Transverse colon (tissue), 4 donors: ENCODE measurements around the gene LRRC8A. TPM values are rescaled to one million over a fixed set of nuclear protein-coding genes. Genes with fewer than 3 reads are reported as not detected.
A peak's percentile ranks its signal among the peaks of the same experiment; 100 is the strongest.

Experiments
- DNase-seq: peaks from one replicate; pipeline ENCODE4 v3.0.0-alpha.2; 2019
- H3K27ac ChIP-seq, 4 donors: fragments of 200-600 bp; sonication (generic); 2 replicates each; pipeline ENCODE4 v1.5.1; 2016 to 2018; ENCODE audit warnings: inconsistent platforms in 4 of 4
- H3K27me3 ChIP-seq: fragments of 200-600 bp; sonication (generic); 2 replicates; pipeline ENCODE4 v1.5.1; 2017; ENCODE audit warnings: inconsistent platforms
- H3K36me3 ChIP-seq, 4 donors: fragments of 200-600 bp; sonication (generic); 2 replicates each; pipeline ENCODE4 v1.5.1; 2017 to 2019; ENCODE audit warnings: inconsistent platforms in 4 of 4
- H3K4me1 ChIP-seq, 4 donors: fragments of 200-600 bp; sonication (generic); 2 replicates each; pipeline ENCODE4 v1.5.1; 2017 to 2020; ENCODE audit warnings: inconsistent platforms in 4 of 4
- H3K4me3 ChIP-seq, 4 donors: fragments of 200-600 bp; sonication (generic); 1 replicate in 1 of 4; 2 replicates in 3 of 4; pipeline versions ENCODE4 v1.5.1 to v1.6.1; 2017 to 2019; ENCODE audit warnings: inconsistent platforms in 4 of 4
- H3K9me3 ChIP-seq, 2 donors: fragments of 200-600 bp; sonication (generic); 2 replicates each; pipeline ENCODE4 v1.5.1; 2017 to 2019; ENCODE audit warnings: inconsistent platforms in 2 of 2
- EP300 ChIP-seq: sonication (generic); formaldehyde crosslinking; IDR thresholded peaks from one replicate; pipeline ENCODE4 v1.6.1; 2017; ENCODE audit warnings: antibody characterized with exemption, low read depth
- POLR2A ChIP-seq: fragments of 450-650 bp; IDR thresholded peaks from one replicate; pipeline ENCODE4 v1.6.1; 2016; ENCODE audit warnings: antibody characterized with exemption, mild to moderate bottlenecking, moderate library complexity
- POLR2AphosphoS5 ChIP-seq, 3 donors: sonication (generic); formaldehyde crosslinking; IDR thresholded peaks; one replicate each; pipeline ENCODE4 v1.6.1; 2016; ENCODE audit warnings: antibody characterized with exemption in 3 of 3
- WGBS, 2 donors: methylation state at CpG; one replicate each; pipeline ENCODE4 v1.1.5; 2018; ENCODE audit warnings: low coverage in 1 of 2; 5-methylcytosine and 5-hydroxymethylcytosine counted together
- in situ Hi-C, 4 donors: fragments of 200-750 bp; cut with MboI; loops; one replicate each; pipeline versions ENCODE4 v1.15.0 to v1.15.1; 2017; ENCODE audit warnings: low sequenced_read_pairs in 3 of 4, low pct_ligation_motif_present in 1 of 4, low pct_unique_long_range_greater_than_20kb in 1 of 4
- intact Hi-C: fragments of 100-400 bp; cut with DNase I; formaldehyde crosslinking; loops from one replicate; pipeline ENCODE4 v1.15.1; 2023; ENCODE audit warnings: low total_unique reads
- total RNA-seq, 4 donors: library from RNA; depleted of rRNA; stranded (reverse); fragments of >200 nt; gene quantifications; one replicate each; pipeline ENCODE4 v1.1.0, GENCODE V29; 2016
- TF ChIP-seq, protein P1 (sequence below), 5 experiments: fragments of 200-600 bp in 3 of 5; fragments of 450-650 bp in 2 of 5; sonication (generic) in 3 of 5; IDR thresholded peaks; 1 replicate in 2 of 5; 2 replicates in 3 of 5; pipeline ENCODE4 v1.5.1; 2016 to 2017; ENCODE audit warnings: antibody characterized with exemption in 5 of 5, inconsistent platforms in 3 of 5, mild to moderate bottlenecking in 2 of 5, moderate library complexity in 1 of 5

Gene LRRC8A
- total RNA-seq, 4 donors from 2014 or later = 29.4 to 116 (median 35.5) TPM

DNA sequence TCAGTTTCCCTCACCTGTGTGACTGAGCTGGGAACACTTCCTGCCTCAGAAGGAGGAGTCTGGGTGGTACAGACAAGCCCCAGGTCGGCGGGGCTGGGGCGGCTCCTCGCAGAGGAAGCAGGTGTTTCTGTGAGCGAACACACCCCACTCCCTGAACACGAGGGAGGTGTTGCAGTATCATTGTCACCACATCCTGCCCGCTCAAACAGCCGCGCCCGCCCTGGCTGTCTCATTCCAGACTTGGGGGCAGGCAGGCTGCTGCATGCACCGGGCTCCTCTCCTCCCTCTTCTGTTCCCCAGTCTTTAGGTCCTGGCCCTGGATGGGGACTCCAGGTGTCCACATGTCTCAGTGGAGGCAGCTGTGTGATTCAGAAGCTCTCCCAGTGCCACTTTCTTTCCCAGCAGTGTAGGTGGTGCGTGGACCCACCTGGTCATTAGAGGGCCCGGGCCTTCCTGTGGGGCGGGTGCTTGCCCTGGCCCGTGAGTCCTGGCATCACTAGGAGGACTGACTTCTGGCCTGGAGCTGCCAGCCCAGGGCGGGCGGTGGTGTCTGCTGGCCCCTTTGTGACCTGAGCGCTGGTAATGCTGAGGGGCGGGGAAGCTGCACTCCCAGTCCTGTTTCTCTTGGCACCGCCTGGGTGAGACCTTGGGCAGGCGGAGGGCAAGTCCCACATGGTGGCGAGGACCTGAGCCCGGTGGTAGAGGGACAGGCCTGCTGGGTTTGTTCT is 20.6 kb downstream of the LRRC8A start:
- Histone ChIP-seq H3K4me3 (no peak overlapping the region), H3K27ac (peak overlapping the region; percentile 65 to 83 (median 73)), H3K36me3 (peaks cover 0 to 4% (median 0%) of the 10 kb centered on the region in 4 donors), H3K27me3 (no peaks in the 10 kb centered on the region), H3K4me1 (peaks cover 21 to 41% (median 22%) of the 10 kb centered on the region in 4 donors), H3K9me3 (no peaks in the 10 kb centered on the region)
- DNase-seq = peak; percentile 86
- WGBS, 2 donors = 43 to 47% methylated on average over 4 to 21 of the region's 23 CpGs
- TF ChIP-seq, protein P1, sequence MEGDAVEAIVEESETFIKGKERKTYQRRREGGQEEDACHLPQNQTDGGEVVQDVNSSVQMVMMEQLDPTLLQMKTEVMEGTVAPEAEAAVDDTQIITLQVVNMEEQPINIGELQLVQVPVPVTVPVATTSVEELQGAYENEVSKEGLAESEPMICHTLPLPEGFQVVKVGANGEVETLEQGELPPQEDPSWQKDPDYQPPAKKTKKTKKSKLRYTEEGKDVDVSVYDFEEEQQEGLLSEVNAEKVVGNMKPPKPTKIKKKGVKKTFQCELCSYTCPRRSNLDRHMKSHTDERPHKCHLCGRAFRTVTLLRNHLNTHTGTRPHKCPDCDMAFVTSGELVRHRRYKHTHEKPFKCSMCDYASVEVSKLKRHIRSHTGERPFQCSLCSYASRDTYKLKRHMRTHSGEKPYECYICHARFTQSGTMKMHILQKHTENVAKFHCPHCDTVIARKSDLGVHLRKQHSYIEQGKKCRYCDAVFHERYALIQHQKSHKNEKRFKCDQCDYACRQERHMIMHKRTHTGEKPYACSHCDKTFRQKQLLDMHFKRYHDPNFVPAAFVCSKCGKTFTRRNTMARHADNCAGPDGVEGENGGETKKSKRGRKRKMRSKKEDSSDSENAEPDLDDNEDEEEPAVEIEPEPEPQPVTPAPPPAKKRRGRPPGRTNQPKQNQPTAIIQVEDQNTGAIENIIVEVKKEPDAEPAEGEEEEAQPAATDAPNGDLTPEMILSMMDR (IDR thresholded peaks at IDR 0.05) = no peak
- TF ChIP-seq POLR2AphosphoS5 (IDR thresholded peaks at IDR 0.05) = peak; percentile 42 to 80 (median 71)
- TF ChIP-seq POLR2A = peak; percentile 78
- TF ChIP-seq EP300 = no peak
- in situ Hi-C loops (no loop called here), intact Hi-C loops (no loop called here)

- peak overlapping the region; percentile 65 to 83 (median 73) for H3K27ac ChIP-seq
- in situ Hi-C loops = no loop called here
- no peak overlapping the region for H3K4me3 ChIP-seq
- no peaks in the 10 kb centered on the region for H3K27me3 ChIP-seq
- peaks cover 21 to 41% (median 22%) of the 10 kb centered on the region in 4 donors for H3K4me1 ChIP-seq
- no peak for TF ChIP-seq EP300
- TF ChIP-seq, protein P1 (IDR thresholded peaks at IDR 0.05) = no peak
- TF ChIP-seq POLR2A = no peak
- TF ChIP-seq POLR2AphosphoS5 (IDR thresholded peaks at IDR 0.05) = no peak
- intact Hi-C loops = no loop called here
- H3K9me3 ChIP-seq = no peaks in the 10 kb centered on the region
- H3K36me3 ChIP-seq = peaks cover 0 to 9% (median 1%) of the 10 kb centered on the region in 4 donors
- DNase-seq = no peak
- WGBS, 2 donors = 80 to 100% methylated on average over 1 to 2 of the region's 2 CpGs
Measured at GRCh38 chr9:128903079-128903461, 21.1 kb downstream of the LRRC8A start.

GRCh38 chr9:128903871-128904620 is 22.1 kb downstream of the LRRC8A start:
- 90 to 92% methylated on average over 7 to 10 of the region's 10 CpGs for WGBS, 2 donors
- in situ Hi-C loops (no loop called here), intact Hi-C loops (no loop called here)
- peak overlapping the region in 1 of 4 donors; percentile 83 for H3K27ac ChIP-seq
- TF ChIP-seq, protein P1 (IDR thresholded peaks at IDR 0.05) = no peak
- TF ChIP-seq POLR2AphosphoS5 (IDR thresholded peaks at IDR 0.05) = no peak
- no peak for TF ChIP-seq EP300
- no peak for TF ChIP-seq POLR2A
- no peak overlapping the region for H3K4me3 ChIP-seq
- no peaks in the 10 kb centered on the region for H3K9me3 ChIP-seq
- H3K36me3 ChIP-seq = peaks cover 0 to 18% (median 6%) of the 10 kb centered on the region in 4 donors
- H3K4me1 ChIP-seq = peaks cover 16 to 33% (median 20%) of the 10 kb centered on the region in 4 donors
- DNase-seq = no peak
- H3K27me3 ChIP-seq = no peaks in the 10 kb centered on the region

DNA sequence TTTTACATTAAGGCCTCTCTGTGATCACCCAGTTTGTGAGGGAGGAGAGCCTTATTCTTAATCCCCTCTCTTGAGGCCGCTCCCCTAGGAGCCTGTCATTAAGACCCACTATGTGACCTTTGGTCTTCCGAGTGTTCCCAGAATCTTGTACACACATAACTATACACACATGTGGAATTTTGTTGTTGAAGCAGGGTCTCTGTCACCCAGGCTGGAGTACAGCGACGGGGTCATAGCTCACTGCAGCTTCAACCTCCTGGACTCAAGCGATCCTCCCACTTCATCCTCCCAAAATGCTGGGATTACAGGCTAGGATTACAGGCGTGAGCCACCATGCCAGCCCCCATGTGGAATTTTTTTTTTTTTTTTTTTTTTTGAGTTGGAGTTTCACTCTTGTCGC is 24.0 kb downstream of the LRRC8A start:
- peaks cover 0 to 20% (median 8%) of the 10 kb centered on the region in 4 donors for H3K36me3 ChIP-seq
- H3K27ac ChIP-seq = no peak overlapping the region
- H3K4me1 ChIP-seq = peaks cover 18 to 22% (median 19%) of the 10 kb centered on the region in 4 donors
- in situ Hi-C loops (no loop called here), intact Hi-C loops (no loop called here)
- no peak for TF ChIP-seq POLR2AphosphoS5 (IDR thresholded peaks at IDR 0.05)
- no peak for TF ChIP-seq EP300
- TF ChIP-seq, protein P1 (IDR thresholded peaks at IDR 0.05) = no peak
- no peak for TF ChIP-seq POLR2A
- H3K27me3 ChIP-seq = no peaks in the 10 kb centered on the region
- DNase-seq = no peak
- 73 to 91% methylated on average over 3 to 7 of the region's 7 CpGs for WGBS, 2 donors
- H3K9me3 ChIP-seq = no peaks in the 10 kb centered on the region
- no peak overlapping the region for H3K4me3 ChIP-seq
